NB4 (cell line): ENCODE data around the gene BAZ2A.

ENCODE experiments used
- CTCF ChIP-seq: IDR thresholded peaks from one replicate; pipeline ENCODE4 v1.5.1; 2012; ENCODE audit warnings: low read depth, low read length
- MAX ChIP-seq: IDR thresholded peaks from 2 replicates; pipeline ENCODE4 v1.6.1; 2011; ENCODE audit warnings: low read depth, low read length
- MYC ChIP-seq: IDR thresholded peaks from 2 replicates; pipeline ENCODE4 v1.6.1; 2011; ENCODE audit warnings: low read depth, low read length
- POLR2A ChIP-seq: IDR thresholded peaks from 2 replicates; pipeline ENCODE4 v1.6.1; 2011; ENCODE audit warnings: mild to moderate bottlenecking; ENCODE audit not compliant: insufficient read length; ENCODE audit errors: extremely low read depth

GRCh38 chr12:56581418-56582145, 48.5 kb downstream of the BAZ2A start:
- no peak for TF ChIP-seq CTCF
- no peak for TF ChIP-seq POLR2A
- TF ChIP-seq MAX, result peak; percentile 53
- TF ChIP-seq MYC, result peak; percentile 77
